HG02943 (cell line): ENCODE data around the gene CNIH3.
A peak's percentile ranks its signal among the peaks of the same experiment; 100 is the strongest.

Experiments
- ATAC-seq: cut with Tn5 transposase; IDR thresholded peaks from one replicate; pipeline ENCODE4 v1.9.1; 2021; ENCODE audit warnings: mild to moderate bottlenecking, low read depth, moderate library complexity; ENCODE audit not compliant: unreplicated experiment

Gene CNIH3

DNA sequence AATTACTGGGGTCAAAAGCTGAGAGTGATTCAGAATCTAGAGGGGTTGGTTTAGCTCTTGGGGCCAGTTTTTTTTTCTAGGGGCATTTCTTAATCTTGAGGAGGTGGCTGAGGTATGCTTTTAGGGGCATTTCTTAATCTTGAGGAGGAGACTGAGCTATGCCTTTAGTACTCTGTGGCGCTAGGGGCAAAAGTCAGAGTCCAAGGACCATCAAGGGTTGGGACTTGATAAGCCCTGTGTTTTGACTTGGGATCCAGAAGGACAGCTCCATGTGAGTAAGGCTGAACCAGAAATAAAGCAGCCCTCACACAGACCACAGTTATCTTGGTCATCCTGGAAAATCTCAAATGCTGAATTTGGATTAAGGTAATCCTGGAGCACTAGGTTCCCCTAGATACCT is 3.9 kb upstream of the CNIH3 start:
- ATAC-seq, result no peak

DNA sequence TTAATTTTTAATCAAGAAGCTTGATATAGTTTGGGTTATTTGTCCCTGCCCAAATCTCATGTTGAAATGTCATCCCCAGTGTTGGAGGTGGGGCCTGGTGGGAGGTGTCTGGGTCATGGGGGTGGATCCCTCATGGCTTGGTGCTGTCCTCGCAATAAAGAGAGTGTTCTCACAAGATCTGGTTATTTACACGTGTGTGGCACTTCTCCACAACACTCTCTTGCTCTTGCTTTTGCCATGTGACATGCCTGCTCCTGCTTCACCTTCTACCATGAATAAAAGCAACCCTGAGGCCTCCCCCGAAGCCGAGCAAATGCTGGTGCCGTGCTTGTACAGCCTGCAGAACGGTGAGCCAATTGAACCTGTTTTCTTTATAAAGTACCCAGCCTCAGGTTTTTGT is 2.6 kb upstream of the CNIH3 start:
- no peak for ATAC-seq

DNA sequence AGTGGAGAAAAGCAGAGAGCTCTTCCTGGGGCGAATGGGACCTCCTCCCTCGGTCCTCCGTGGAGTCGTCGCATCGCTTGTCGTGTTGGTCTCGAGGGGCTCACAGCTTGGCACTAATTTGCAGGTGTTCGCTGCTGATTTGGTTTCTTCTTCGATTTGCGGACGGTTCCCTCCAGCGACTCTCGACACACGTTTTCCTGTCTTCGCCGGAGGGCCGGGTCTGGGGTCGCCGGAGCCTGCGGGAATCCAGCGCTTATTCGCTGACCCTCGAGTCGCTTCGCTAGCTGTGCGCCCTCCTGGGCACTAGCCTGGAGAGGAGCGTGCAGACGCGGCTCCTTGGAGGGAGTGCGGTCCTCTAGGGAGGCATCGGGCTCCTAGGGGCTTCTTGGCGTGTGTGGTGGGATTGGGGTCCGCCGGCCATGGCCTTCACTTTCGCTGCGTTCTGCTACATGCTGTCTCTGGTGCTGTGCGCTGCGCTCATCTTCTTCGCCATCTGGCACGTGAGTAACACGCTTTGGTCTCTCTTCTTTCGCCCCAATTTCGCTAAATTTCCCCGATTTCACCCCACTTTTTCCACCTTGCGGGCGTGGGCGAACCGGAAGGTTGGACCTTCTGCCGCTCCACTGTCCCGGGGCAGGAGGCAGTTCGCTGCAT is 766 bp downstream of the CNIH3 start:
- ATAC-seq, result no peak

DNA sequence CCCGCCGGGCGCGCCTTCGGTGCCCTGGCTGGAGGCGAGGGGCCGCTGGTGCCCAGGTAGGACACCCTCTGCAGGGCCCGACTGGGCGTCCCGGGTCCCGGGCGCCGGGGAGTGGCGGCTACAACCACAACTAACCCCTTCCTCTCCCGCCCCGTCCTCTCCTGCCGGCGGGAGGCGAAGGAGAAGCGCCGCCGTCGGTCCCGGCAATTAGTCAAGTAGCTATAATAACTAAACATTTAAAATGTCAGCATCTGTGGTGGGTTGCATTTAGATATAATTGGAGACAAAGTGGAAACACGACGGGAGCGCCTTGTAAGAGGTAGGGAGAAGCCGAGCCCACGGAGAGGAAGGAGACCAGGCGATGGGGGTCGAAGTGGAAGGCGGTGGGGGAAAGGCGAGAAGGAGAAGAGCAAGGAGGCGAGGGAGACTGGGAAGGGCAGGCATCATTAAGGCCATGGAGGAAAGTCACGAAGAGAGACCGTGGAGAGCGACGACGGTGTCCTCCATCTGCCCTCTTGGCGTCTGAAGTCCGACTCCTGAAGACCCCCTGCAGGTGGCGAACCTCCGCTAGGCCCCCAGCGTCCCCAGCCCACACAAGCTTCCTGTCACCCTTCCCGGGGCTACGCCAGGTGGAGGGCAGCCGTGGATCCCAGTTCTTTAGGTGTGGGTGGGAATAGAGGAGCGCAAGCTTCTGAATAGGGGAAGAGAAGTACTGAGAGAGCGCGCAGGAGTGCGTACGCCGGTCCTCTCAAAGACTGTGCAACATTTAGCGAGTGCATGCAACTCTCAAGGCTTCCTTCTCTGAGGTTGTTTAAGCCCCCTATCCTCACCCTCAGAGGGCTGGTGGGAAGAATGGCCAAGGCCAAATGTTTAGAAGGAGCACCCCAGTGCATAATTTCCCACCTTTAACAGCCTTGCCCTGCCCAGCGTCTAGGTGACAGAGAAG is 1.6 kb downstream of the CNIH3 start:
- ATAC-seq, result no peak

DNA sequence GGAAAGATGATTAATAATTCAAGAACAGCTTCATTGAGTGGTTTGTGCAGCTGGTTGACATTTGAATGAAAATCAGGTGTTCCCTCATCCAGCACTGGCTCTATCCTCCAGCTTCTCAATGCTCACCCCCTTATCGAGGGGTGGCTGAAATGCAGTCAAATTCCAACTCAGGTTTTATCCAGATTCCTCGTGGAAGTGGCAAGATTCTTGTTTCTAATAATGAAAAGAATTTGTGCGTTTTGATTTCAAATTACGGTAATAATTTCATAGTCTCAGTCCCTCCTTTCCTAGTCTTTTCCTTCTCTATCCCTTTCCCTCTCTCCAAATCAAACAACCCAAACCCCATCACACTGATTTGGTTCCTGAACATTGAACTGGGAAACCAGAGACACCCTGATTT is 3.1 kb downstream of the CNIH3 start:
- no peak for ATAC-seq

DNA sequence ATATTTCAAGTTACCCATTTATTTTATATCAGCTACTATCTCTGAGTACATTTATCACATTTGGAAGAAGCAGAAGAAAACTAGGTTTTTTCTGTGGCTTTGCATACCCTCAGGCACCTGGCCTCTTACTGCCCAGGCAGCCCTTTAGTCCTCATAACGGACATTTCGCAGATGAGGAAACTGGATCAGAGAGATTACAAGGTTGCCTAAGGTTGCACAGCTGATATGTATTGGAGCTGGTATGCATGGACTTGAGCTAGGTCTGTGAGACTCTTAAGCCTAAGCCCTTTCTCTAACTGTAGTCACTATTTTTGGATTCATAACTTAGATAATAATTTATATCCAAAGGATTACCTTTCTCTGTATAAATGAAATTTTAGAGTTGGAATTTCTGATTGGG is 4.0 kb downstream of the CNIH3 start:
- ATAC-seq, result no peak

DNA sequence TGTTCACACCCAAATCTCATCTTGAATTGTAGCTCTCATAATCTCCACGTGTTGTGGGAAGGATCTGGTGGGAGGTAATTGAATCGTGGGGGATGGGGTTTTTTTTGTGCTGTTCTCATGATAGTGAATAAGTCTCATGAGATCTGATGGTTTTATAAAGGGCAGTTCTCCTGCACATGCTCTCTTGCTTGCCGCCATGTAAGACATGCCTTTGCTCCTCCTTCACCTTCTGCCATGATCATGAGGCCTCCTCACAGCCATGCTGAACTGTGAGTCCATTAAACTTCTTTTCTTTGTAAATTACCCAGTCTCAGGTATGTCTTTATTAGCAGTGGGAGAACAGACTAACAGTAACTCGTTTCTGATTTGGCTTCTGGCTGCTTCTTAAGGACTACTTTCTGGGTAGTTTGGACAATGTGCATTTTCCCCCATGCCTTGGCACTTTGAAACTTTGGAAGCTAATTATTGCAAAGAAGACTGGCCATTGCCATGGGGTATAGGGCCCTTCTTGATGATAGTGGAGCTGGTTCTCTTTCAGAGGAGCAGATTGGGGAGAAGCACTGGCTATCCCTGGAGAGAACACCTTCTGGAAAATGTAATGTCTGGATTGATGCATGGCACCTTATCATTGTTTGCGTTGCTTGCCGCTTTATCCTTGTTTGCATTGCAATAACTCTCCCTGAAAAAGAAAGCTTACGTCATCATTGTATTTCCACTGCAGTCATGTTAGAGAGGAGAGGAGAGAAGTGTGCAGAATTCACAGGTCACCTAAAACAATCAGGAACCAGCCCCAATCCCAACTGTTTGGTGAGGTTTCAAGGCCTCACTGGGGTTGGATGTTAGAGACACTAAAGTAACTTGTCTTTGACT is 5.9 kb downstream of the CNIH3 start:
- ATAC-seq, result no peak

DNA sequence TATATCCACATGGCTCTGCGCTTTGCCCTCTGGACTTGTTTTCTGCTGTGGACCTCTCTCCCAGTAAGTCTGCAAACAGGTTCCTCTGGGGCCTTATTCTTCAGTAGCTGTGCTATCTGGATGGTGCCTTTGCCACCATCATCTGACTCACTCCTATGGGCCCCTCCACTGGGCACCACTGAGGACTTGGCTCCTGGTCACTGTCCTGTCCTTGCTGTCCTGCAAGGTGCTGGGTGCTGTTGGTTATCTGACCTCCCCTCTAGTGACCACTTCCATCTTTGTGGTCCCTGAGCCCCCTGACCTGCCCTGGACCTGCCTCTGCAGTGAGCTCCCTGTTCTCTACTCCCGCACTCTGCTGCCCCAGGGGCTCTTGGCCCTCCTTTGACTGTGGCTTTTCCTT is 6.7 kb downstream of the CNIH3 start:
- ATAC-seq, result no peak

DNA sequence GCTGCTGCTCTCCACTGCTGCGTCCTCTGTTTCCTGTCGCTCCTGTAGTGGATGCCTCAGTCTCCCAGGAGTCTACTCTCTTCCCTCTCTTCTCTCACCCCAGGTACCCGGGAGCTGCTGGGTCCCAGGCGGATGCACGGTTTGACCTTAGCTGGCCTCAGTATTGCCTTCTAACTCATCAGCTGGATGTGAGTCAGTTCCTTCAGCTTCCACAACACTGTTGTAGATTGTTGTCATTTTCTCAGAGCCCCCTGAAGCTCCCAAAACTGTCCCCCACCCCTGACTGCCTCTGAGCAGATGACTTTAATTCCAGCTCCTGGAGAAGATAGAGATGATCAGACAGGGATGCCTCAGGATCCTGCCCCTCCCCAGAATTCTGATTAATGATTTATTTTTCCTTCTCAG is 7.2 kb downstream of the CNIH3 start:
- no peak for ATAC-seq

DNA sequence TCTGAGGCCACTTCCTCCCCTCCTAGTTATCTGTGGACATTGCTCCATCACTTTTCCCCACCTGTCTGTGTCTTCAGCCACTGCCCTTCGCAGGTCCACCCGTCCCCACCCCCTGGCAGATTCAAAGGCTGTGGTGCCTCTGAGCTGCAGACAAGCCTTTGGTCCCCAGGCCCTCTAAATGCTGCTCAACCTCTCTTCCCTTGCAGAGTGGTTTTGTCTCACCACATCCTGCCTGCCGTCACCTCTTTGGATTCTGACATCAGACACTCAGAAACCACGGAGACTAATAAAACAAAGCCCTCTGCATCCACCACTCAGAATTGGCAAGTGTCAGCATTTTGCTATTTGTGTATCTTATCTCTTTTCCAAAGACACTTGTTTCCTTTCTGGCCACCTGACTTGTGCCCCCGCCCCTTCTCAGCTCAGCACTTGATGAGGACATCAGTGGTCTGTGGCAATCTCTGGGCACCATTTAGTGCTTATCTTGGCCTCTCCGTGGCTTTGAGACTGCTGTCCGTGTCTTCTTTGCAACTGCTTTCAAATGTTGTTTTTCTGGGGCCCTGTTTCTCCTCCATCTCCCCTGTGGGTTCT is 7.7 kb downstream of the CNIH3 start:
- peak; percentile 87 for ATAC-seq

DNA sequence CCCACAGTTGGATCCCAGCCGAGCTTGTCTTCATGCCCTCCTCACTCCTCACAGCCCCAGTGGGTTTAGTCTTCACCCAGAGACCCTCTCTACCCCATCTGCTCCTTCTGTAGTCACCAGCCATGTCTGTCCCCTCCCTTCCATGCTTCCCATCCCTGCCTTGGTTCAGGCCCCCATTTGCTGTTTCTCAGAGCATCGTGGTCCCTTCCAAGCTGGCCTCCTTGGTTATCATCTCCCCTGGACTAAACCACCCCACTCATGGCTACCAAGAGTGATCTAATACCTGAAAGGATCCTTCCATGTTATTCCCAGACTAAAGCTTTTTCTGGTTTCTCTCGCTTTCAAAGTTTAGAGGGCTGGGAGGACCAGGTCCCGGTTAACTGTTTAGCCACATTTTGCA is 8.3 kb downstream of the CNIH3 start:
- no peak for ATAC-seq

DNA sequence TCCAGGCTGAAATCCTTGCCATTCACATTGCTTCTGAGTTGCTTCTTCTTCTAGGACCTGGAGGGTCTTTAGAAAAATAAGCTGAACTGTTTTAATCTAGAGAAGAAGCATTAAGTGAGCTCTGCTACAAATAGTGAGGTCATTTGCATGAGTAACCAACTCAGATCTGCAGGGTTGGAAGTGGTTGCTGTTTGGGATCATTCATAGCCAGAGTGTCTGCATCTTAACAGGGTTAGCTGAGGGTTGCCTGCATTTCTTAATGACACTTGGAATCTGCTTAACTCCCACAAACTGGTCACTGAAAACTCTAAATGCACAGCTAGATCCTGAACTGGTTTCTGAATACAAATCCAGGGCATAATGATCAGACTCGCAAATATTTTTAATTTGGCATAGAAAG is 9.9 kb downstream of the CNIH3 start:
- no peak for ATAC-seq

DNA sequence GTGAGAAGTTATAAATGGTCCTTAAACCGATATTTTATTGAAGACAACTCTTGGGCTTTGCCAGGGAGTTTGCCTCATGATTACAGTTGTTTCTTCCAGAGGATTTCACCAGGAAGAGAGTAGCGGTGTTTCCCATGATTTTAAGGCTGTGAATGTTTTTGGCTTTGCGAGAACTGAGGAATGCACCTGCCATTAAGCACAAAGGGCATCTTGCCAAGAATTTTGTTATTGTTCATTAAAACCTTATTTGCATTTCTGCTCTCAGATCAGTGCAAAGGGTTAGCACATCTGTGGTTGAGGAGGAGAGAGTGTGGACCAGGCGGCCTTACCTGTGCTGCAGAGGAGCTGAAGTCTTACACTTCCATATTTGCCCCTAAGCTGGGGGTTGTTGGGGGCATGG is 13.8 kb downstream of the CNIH3 start:
- ATAC-seq, result no peak

DNA sequence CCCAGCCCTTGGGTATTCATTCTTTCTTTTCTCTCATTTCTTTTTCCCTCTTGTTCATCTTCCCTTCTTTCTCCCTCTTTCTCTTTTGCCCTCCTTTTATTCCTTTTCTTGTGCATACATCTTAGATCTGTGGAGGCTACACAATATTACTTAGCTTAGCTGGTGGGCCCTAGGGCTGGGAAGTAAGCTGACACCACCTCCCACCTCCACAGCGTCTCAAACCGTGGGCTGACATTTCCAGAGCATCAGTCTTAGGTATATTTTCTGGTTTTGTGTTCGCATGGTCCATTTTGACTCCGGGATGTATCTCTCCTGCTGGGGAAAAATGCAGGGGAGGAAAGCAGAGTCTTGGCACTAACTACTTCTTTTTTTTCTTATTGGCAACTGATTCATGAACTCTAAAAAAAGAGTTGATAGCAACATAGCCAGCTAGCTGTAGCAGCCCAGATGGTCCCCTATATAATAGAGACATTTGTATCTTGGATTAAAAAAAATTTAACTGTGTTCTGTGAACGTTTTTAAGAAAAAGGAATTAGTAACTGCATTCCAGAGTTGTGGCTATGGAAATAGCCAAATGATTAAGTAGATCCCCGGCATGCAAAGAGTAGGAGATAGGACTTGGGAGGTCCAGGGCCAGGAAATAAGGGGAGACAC is 15.5 kb downstream of the CNIH3 start:
- ATAC-seq, result no peak

DNA sequence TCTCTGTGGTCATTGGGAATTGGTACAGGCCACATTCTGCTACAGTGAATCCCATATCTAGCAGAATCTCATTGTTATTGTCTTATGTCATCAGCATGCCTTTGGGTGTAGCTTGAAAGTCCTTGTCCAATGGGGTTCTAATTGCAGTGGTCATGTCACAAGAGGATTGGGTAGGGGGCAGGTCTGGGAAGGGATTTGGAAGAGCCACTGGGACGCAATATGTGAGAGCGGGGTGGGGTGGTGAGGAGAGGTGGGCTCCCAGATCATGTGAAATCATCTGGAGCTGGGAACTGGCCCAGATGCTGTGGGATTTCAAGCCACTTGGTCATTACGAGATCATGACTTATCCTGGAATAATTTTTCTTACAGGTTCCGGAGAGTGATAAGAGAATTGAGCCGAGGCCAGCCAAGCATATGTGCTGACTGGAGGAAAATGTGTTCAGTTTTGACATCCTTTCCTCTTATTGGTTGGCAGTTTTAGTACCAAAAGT is 16.3 kb downstream of the CNIH3 start:
- no peak for ATAC-seq

DNA sequence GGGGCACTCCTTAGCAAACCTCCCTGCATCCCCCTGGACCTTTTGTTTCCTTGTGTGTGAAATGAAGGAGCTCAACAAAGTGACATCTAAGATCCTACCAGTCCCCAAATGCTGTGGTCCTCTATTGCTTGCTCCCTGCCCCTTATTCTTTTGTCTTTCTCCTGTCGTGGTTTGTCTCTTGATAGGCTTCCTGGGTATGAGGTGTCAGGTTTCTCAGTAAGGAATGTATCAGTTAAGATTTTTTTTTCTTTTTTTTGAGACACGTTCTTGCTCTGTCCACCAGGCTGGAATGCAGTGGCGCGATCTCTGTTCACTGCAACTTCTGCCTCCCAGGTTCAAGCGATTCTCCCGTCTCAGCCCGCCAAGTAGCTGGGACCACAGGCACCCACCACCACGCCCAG is 16.8 kb downstream of the CNIH3 start:
- ATAC-seq, result no peak

DNA sequence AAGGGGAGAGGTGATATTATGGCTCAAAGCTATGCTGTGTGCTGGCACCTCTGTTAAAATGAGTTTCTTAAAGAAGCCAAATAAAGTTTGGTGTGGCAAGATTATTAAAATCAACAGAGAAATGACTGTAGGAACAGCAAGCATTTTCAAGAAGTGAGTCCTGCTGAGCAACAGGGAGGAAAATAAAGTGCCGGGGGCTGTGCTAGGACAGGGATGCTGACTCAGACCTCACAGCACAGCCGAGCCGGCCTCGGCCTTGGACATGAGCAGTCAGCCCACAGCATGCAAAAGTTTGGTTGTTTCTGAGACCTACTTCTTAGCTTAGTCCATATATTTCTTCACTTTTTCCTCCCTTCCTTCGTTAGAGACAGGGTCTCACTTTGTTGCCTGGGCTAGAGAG is 19.2 kb downstream of the CNIH3 start:
- no peak for ATAC-seq

DNA sequence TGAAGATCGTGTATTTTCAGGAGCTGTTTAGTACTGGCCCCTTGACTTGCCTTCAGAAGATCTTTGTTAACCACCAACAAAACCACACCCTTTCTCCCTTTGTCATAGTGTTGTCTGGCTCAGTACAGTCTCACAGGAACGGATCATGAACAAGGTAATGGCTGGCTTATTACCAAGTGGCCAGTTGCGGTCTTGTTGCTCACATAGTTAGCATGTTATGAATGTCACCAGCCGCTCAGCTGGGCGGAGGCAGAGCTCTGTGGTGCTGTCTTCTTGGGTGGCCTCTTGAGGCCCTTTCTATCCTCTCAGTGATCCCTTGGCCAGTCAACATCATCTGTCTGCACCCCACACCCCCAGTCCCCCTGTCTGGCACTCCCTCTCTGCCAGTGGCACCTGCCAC is 21.4 kb downstream of the CNIH3 start:
- ATAC-seq, result no peak

DNA sequence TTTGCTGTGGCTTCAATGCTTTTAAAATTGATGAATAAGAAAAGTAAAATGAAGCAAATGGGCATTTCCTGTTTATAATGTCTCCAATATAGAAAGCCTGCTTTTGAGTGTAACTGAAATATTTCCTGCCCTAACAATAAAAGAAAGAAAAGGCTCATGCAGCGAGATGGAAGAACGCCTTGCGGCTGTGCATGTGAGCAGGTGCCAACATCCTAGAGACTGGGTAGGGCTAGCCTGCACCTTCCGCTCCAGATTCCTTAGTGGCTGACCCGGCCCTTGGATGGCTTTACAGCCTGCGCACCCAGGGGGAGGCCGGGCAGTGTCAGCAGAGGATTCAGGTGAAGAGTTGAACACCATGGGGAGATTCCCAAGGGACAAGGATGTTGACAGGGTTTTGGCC is 21.8 kb downstream of the CNIH3 start:
- ATAC-seq, result no peak

DNA sequence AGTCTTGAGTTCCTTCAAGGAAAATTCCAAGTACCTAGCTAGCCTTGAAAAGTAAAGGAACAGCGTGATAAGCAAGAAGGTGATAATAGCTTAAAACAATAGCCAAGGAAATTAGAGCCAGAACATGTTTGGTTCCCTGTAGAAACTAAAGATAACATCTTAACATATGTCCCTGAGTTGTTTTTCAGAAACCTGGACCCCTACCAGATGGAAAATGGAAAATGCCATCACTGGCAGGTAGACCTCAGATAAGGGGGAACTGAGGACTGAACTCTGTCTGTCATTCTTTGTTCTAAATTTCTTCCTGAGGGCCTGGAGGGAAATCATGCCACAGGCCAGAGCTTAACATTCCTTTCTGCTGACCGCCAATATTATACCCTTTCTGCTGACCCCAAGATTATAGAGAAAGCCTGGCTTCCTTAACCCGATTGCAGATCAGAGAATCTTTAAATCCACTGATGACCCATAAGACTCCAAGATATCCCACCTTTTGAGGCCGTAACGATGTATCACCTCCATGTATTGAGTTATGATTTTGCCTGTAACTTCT is 23.4 kb downstream of the CNIH3 start:
- no peak for ATAC-seq
